GM12878 (cell line): Measurements from ENCODE around the gene PMPCA. TPM values are rescaled to one million over a fixed set of nuclear protein-coding genes. Genes with fewer than 3 reads are reported as not detected.

ENCODE experiments used
- CEBPZ ChIP-seq: fragments of 150-350 bp; IDR thresholded peaks from 2 replicates; pipeline ENCODE4 v1.6.1; 2016; ENCODE audit warnings: low read depth, low read length
- CREM ChIP-seq: IDR thresholded peaks from 2 replicates; pipeline ENCODE4 v1.6.1; 2014; ENCODE audit warnings: antibody characterized with exemption, low read depth
- EED ChIP-seq: sonication (generic); IDR thresholded peaks from 2 replicates; pipeline ENCODE4 v1.6.1; 2016; ENCODE audit warnings: antibody characterized with exemption, low read depth
- HDAC2 ChIP-seq: fragments of 200-600 bp; sonication (generic); IDR thresholded peaks from 2 replicates; pipeline ENCODE4 v1.6.1; 2017
- NFXL1 ChIP-seq: fragments of 450-650 bp; IDR thresholded peaks from 2 replicates; pipeline ENCODE4 v1.6.1; 2017; ENCODE audit warnings: antibody characterized with exemption, mild to moderate bottlenecking, borderline replicate concordance
- NFYA ChIP-seq: IDR thresholded peaks from 2 replicates; pipeline ENCODE4 v1.6.1; 2011; ENCODE audit warnings: low read depth, mild to moderate bottlenecking, low read length, improper control_type of control experiment, borderline replicate concordance
- NR2C1 ChIP-seq: fragments of 450-650 bp; IDR thresholded peaks from 2 replicates; pipeline ENCODE4 v1.6.1; 2017; ENCODE audit warnings: antibody characterized with exemption, mild to moderate bottlenecking, moderate library complexity
- NRF1 ChIP-seq: conservative IDR thresholded peaks from 2 replicates; pipeline ENCODE4 v1.6.1; 2011; ENCODE audit warnings: mild to moderate bottlenecking, low read depth, low read length, improper control_type of control experiment
- PAX8 ChIP-seq: fragments of 450-650 bp; IDR thresholded peaks from 2 replicates; pipeline ENCODE4 v1.6.1; 2017; ENCODE audit warnings: mild to moderate bottlenecking, moderate library complexity
- PKNOX1 ChIP-seq: fragments of 450-650 bp; IDR thresholded peaks from 2 replicates; pipeline ENCODE4 v1.6.1; 2016; ENCODE audit warnings: mild to moderate bottlenecking
- POLR2AphosphoS5 ChIP-seq: IDR thresholded peaks from 2 replicates; pipeline ENCODE4 v1.6.1; 2011; ENCODE audit warnings: mild to moderate bottlenecking, low read length, inconsistent platforms
- POU2F2 ChIP-seq: IDR thresholded peaks from 3 replicates; pipeline ENCODE4 v1.6.1; 2011; ENCODE audit warnings: low read depth, mild to moderate bottlenecking, low read length, borderline replicate concordance
- RB1 ChIP-seq: fragments of 450-650 bp; formaldehyde crosslinking; IDR thresholded peaks from 2 replicates; pipeline ENCODE4 v1.6.1; 2017; ENCODE audit warnings: mild to moderate bottlenecking, borderline replicate concordance
- RELA ChIP-seq: fragments of 450-650 bp; IDR thresholded peaks from 2 replicates; pipeline ENCODE4 v1.8.0; 2014; ENCODE audit warnings: borderline replicate concordance; ENCODE audit not compliant: partially characterized antibody
- RELB ChIP-seq: fragments of 450-650 bp; IDR thresholded peaks from 2 replicates; pipeline ENCODE4 v1.6.1; 2017; ENCODE audit warnings: low read depth, mild to moderate bottlenecking, moderate library complexity
- SIN3A ChIP-seq: IDR thresholded peaks from 2 replicates; pipeline ENCODE4 v1.6.1; 2012; ENCODE audit warnings: low read depth, low read length, improper control_type of control experiment
- SREBF2 ChIP-seq: IDR thresholded peaks from 2 replicates; pipeline ENCODE4 v1.6.1; 2012; ENCODE audit warnings: mild to moderate bottlenecking, low read length
- TCF12 ChIP-seq: IDR thresholded peaks from 2 replicates; pipeline ENCODE4 v1.6.1; 2011; ENCODE audit warnings: low read depth, mild to moderate bottlenecking, low read length
- TCF3 ChIP-seq: IDR thresholded peaks from 2 replicates; pipeline ENCODE4 v1.6.1; 2012; ENCODE audit warnings: low read depth, mild to moderate bottlenecking, low read length, borderline replicate concordance; ENCODE audit not compliant: insufficient read depth
- YY1 ChIP-seq: IDR thresholded peaks from 2 replicates; pipeline ENCODE4 v1.6.1; 2011; ENCODE audit warnings: low read depth, mild to moderate bottlenecking, low read length
- ZBTB40 ChIP-seq: fragments of 450-650 bp; IDR thresholded peaks from 2 replicates; pipeline ENCODE4 v1.6.1; 2016; ENCODE audit warnings: mild to moderate bottlenecking, moderate library complexity, borderline replicate concordance
- polyA plus RNA-seq, 11 experiments: library from polyadenylated mRNA; depleted of rRNA in 4 of 11; unstranded in 6 of 11; stranded (reverse) in 5 of 11; fragments of >200 nt; fragmentation: Nextera tagmentation in 4 of 11; fragmentation: Illumina TruSeq in 1 of 11; extraction: Ambion mirVana in 4 of 11; extraction: Trizol in 1 of 11; gene quantifications; 1 replicate in 1 of 11; 2 replicates in 10 of 11; pipeline versions ENCODE4 v1.2.1 to v1.2.3, GENCODE V29; 2011 to 2016; ENCODE audit warnings: inconsistent platforms in 2 of 11, missing spikeins in 2 of 11, low read depth in 1 of 11
- total RNA-seq, 4 experiments: library from RNA; depleted of rRNA in 3 of 4; stranded (reverse); fragments of >200 nt in 3 of 4; fragmentation: Illumina TruSeq in 1 of 4; extraction: Trizol in 1 of 4; gene quantifications; 2 replicates each; pipeline versions ENCODE4 v1.2.1 to v1.2.3, GENCODE V29; 2013 to 2021

The PMPCA gene
- total and polyA plus RNA-seq, 10 of the 15 experiments (the other 5 are each of a cell fraction or from before 2014, with no cell fraction given): 8.1 to 137 (median 75.7) TPM

- no peak for TF ChIP-seq CEBPZ
- TF ChIP-seq TCF12: no peak
- no peak for TF ChIP-seq HDAC2
- TF ChIP-seq NR2C1: no peak
- no peak for TF ChIP-seq CREM
- TF ChIP-seq RELB: no peak
- TF ChIP-seq SIN3A: no peak
- TF ChIP-seq ZBTB40: no peak
- no peak for TF ChIP-seq RELA
- TF ChIP-seq NFXL1: no peak
- no peak for TF ChIP-seq TCF3
- TF ChIP-seq PKNOX1: no peak
- TF ChIP-seq RB1: no peak; the same call in 1 of the 2 replicates
- TF ChIP-seq NFYA: no peak
- peak; percentile 69; the same call in 1 of the 2 replicates for TF ChIP-seq YY1
- TF ChIP-seq SREBF2: no peak
- TF ChIP-seq EED: no peak
- no peak; the same call in 1 of the 2 replicates for TF ChIP-seq POLR2AphosphoS5
- TF ChIP-seq NRF1: no peak
- TF ChIP-seq PAX8: no peak
- TF ChIP-seq POU2F2: no peak
These were observed 29.3 kb downstream of the PMPCA start, which contains the start of gene INPP5E (continued) for GRCh38 chr9:136439481-136440408.
